HUES64 (cell line): ENCODE data around the gene CBS.
A peak's percentile ranks its signal among the peaks of the same experiment; 100 is the strongest.
"Not testable (repeated sequence)": the region's sequence is repeated elsewhere in the genome, so short reads cannot be mapped to it uniquely, and the experiment has no call there.

Experiments used
- H3K27ac ChIP-seq: 2 replicates; pipeline ENCODE4 v1.7.0; 2013; ENCODE audit warnings: low read depth, low read length, inconsistent platforms
- H3K27me3 ChIP-seq: 2 replicates; pipeline ENCODE4 v1.6.1; 2013; ENCODE audit warnings: mild to moderate bottlenecking, low read length; ENCODE audit not compliant: insufficient read depth
- H3K36me3 ChIP-seq: 2 replicates; pipeline ENCODE4 v1.6.1; 2013; ENCODE audit warnings: mild to moderate bottlenecking, low read length; ENCODE audit not compliant: insufficient read depth
- H3K4me1 ChIP-seq: 2 replicates; pipeline ENCODE4 v1.6.1; 2013; ENCODE audit warnings: mild to moderate bottlenecking, low read length, moderate library complexity; ENCODE audit not compliant: insufficient read depth
- H3K4me3 ChIP-seq: 2 replicates; pipeline ENCODE4 v1.5.1; 2013; ENCODE audit warnings: mild to moderate bottlenecking, low read length, moderate library complexity
- H3K9ac ChIP-seq: 2 replicates; pipeline ENCODE4 v1.6.1; 2013; ENCODE audit warnings: mild to moderate bottlenecking, low read depth, low read length
- H3K9me3 ChIP-seq: 2 replicates; pipeline ENCODE4 v1.6.1; 2013; ENCODE audit warnings: low read depth, low read length; ENCODE audit not compliant: insufficient read depth
- WGBS: fragments of 150-250, 120-280 bp; methylation state at CpG from one replicate; pipeline ENCODE4 v1.1.7; 2013; ENCODE audit warnings: missing lambda C conversion rate; 5-methylcytosine and 5-hydroxymethylcytosine counted together

CBS gene

DNA sequence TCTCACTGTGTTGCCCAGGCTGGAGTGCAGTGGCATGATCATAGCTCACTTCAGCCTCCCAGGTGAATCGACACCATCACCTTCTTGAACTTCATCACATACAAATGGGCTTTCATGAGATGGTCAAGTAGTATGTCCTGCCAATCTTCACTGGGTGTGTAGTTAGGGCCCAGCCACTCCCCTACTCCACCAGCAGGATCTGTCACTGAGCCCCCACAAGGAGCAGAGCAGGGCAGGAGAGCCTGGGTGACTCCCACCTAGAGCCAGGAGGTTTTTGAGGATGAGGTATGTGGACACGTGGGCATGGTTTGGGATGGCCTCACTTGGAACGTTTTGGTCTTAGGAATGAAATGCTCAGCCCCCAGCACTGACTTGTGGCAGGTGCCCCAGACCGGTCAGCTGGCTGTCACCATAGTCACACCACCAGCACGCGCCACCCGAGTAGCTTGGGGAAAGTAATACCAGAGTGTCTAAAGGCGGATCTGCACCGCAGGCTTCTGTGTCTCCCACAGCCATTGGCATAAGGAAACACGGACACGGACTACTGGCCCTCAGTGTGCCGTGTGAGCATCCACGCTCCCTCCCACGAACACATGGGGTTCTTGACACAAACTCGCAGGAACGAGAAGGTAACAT, 16.5 kb upstream of the CBS start:
- H3K27ac ChIP-seq, H3K9me3 ChIP-seq, H3K27me3 ChIP-seq, H3K36me3 ChIP-seq, H3K4me1 ChIP-seq, H3K9ac ChIP-seq, H3K4me3 ChIP-seq: not testable (repeated sequence)
- WGBS: no CpG with 5 or more reads among the region's 16 CpGs

DNA sequence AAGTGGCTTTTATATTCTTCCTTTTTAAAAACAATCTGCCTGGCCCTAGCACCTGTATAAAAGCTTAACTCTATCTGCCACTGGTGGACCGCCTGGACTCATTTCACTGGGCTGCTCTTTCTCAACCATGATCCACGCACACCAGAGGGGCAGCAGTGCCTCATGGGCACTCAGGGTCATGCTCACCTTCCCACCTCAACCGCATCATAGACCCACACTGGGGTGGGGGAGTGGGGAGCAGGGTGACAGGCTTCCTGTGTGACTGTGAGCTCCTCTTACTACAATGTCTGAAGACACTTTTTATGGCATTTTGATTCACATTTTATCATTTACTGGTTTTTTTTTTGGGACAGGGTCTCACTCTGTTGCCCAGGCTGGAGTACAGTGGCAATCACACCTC, 15.3 kb upstream of the CBS start:
- H3K9ac ChIP-seq, H3K4me1 ChIP-seq, H3K4me3 ChIP-seq, H3K36me3 ChIP-seq, H3K27me3 ChIP-seq, H3K27ac ChIP-seq, H3K9me3 ChIP-seq: not testable (repeated sequence)
- no CpG with 5 or more reads among the region's 3 CpGs for WGBS

GRCh38 chr21:43089463-43089862, 13.8 kb upstream of the CBS start:
- not testable (repeated sequence) for H3K36me3 ChIP-seq, H3K27ac ChIP-seq, H3K27me3 ChIP-seq, H3K9me3 ChIP-seq, H3K4me3 ChIP-seq, H3K4me1 ChIP-seq, H3K9ac ChIP-seq
- no CpG with 5 or more reads among the region's 17 CpGs for WGBS

DNA sequence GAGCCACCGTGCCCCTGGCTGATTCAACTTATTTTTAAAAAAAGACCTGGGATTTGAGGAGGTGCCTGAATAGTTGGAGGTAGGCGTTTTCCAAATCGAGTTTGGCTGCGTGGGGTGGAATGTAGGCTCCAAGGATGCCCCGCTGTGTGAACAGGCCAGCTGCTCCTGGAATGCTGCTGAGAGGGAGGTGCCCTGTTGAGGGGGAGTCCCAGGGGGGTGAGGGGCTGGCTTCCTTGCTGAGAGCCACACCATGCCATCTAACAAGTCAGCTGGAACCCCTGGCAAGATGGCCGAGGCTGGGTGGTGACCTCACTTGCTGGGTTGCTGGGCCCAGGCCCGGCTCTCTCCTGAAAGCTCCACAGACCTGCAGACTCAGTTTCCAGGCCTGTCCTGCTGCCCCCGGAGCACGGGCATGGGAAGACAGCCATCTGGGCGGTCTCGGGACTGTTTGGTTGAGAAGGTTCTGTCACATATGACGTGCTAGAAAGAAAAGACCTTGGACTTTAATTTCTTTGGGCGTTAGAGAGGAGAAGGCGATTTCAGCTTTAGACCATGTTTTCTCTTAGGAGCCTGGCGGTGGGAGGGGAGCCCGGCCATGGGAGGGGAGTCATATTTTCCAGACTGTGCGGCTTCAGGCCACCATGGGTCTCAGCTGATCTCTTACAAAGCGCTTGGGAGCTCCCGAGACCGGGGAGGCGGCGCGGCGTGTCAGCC, 7.1 kb upstream of the CBS start:
- WGBS: no CpG with 5 or more reads among the region's 24 CpGs
- H3K27me3 ChIP-seq, H3K4me3 ChIP-seq, H3K27ac ChIP-seq, H3K9ac ChIP-seq, H3K4me1 ChIP-seq, H3K36me3 ChIP-seq, H3K9me3 ChIP-seq: not testable (repeated sequence)

DNA sequence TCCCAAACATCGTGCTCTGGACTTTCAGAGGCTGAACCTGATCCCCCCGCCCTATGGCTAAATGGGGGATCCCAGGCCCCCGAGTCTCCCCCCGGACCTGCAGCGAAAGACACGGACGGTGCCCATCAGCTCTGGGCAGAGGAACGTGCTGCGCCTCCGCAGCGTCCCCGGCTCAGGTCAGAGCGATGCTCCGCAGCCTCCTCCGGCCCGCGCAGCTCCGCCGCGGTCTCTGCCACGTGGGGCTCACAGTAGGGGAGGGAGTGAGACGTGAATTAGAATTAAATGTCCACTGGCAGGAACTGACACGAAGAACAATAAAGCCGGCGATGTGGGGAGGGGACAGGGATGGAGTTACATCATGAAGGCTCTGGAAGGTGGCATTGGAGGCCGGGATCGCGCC, 1.0 kb upstream of the CBS start:
- not testable (repeated sequence) for H3K4me1 ChIP-seq, H3K36me3 ChIP-seq, H3K27me3 ChIP-seq, H3K27ac ChIP-seq, H3K9me3 ChIP-seq, H3K9ac ChIP-seq
- H3K4me3 ChIP-seq: peak overlapping the region; percentile 37
- WGBS: no CpG with 5 or more reads among the region's 28 CpGs

DNA sequence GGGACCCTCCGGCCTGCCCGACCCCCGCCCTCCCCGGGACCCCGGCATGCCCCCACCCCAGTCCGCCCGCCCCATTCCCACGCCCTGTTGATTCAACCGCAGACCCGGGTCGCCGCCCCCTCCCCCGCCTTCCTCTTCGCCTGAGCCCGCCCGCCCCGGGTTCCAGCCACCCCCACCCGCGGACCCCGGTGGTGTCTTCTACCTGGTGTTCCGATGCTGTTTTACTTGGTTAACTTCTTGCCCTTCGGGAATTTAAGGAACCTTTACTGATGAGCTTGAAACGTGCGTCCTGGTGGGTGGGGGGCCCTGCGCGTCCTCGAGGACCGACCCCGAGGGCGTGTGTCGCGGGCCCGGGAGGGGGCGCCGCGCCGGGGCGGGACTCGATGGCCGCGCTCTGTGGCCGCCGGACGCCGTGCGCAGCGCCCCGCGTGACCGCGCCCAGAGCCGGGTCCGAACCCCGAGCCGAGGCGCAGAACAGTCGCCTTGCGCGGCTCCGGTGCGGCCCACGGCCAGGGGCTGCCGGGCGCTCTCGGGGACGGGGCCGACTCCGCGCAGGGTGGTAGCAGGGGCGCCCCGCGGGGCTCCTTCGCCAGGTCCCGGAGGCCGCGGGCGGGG, 495 bp upstream of the CBS start:
- no CpG with 5 or more reads among the region's 77 CpGs for WGBS
- H3K27me3 ChIP-seq: not testable (repeated sequence)

GRCh38 chr21:43074401-43075169, 1.1 kb downstream of the CBS start:
- not testable (repeated sequence) for H3K9ac ChIP-seq, H3K4me1 ChIP-seq, H3K27me3 ChIP-seq, H3K9me3 ChIP-seq, H3K27ac ChIP-seq, H3K36me3 ChIP-seq, H3K4me3 ChIP-seq
- WGBS: no CpG with 5 or more reads among the region's 74 CpGs

More for the DNA sequence above, 495 bp upstream of the CBS start:
- not testable (repeated sequence) for H3K36me3 ChIP-seq, H3K4me1 ChIP-seq, H3K27ac ChIP-seq, H3K4me3 ChIP-seq, H3K9me3 ChIP-seq, H3K9ac ChIP-seq

DNA sequence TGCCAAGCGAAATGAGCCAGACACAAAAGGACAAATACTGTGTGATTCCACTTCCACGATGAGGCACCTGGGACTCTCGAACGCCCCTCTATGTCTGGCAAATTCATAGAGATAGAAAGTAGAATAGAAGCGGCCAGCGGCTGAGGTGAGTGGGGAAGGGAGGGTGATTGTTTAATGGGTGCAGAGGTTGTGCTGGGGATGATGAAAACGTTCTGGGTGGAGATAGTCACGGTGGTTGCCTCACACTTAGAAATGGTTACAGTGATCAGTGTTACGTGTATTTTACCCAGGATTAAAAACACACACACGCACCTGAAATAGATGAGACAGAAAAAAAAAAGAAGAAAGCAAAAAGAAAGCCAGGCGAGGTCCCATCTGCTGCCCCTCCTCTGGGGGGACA, 2.9 kb downstream of the CBS start:
- not testable (repeated sequence) for H3K9me3 ChIP-seq, H3K27ac ChIP-seq, H3K36me3 ChIP-seq, H3K4me3 ChIP-seq, H3K9ac ChIP-seq, H3K27me3 ChIP-seq, H3K4me1 ChIP-seq
- WGBS: no CpG with 5 or more reads among the region's 11 CpGs

DNA sequence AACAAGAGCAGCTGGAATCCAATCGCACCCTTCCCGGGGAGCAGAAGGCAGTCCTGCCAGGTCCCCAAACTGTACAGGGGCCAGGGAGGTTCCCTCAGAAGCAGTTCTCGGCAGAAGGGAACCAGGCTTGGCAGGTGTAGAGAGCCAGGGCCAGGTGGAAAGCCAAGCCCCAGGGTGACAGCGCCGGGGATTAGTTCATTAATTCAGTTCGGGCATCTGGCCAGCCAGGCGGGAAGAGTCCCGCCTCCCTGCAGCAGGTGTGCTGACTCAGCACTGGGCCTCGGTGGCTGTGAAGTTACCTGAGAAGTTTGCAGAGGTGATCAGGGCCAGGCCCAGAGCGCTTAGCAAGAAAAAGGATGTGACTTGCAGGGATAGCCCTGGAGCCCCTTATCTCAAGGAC, 6.0 kb downstream of the CBS start:
- H3K27ac ChIP-seq, H3K36me3 ChIP-seq: not testable (repeated sequence)
- no CpG with 5 or more reads among the region's 10 CpGs for WGBS

GRCh38 chr21:43068065-43068464, 7.6 kb downstream of the CBS start:
- H3K27me3 ChIP-seq, H3K36me3 ChIP-seq, H3K4me3 ChIP-seq, H3K4me1 ChIP-seq, H3K27ac ChIP-seq, H3K9me3 ChIP-seq, H3K9ac ChIP-seq: not testable (repeated sequence)
- WGBS: 87% methylated on average over 4 of the region's 12 CpGs

More for the DNA sequence above, 6.0 kb downstream of the CBS start:
- H3K27me3 ChIP-seq, H3K4me1 ChIP-seq, H3K9me3 ChIP-seq, H3K4me3 ChIP-seq, H3K9ac ChIP-seq: not testable (repeated sequence)

GRCh38 chr21:43066690-43067089, 8.9 kb downstream of the CBS start:
- not testable (repeated sequence) for H3K4me3 ChIP-seq, H3K27ac ChIP-seq, H3K36me3 ChIP-seq, H3K9ac ChIP-seq, H3K4me1 ChIP-seq, H3K9me3 ChIP-seq, H3K27me3 ChIP-seq
- 92% methylated on average over 4 of the region's 12 CpGs for WGBS
